Neural progenitor cell (in vitro differentiated cells): ENCODE data around the gene GNRHR.

Experiments used
- CTCF ChIP-seq: fragments of 200-600 bp; sonication (generic); IDR thresholded peaks from 2 replicates; pipeline ENCODE4 v1.5.1; 2017; ENCODE audit warnings: antibody characterized with exemption, mild to moderate bottlenecking
- EZH2 ChIP-seq: fragments of 200-600 bp; sonication (generic); IDR thresholded peaks from 2 replicates; pipeline ENCODE4 v1.6.1; 2017; ENCODE audit warnings: antibody characterized with exemption, mild to moderate bottlenecking, moderate library complexity

GRCh38 chr4:67725981-67726380, 28.2 kb downstream of the GNRHR start:
- TF ChIP-seq CTCF (no peak), EZH2 (no peak)
